Right cardiac atrium (tissue), 5 donors: ENCODE measurements around the gene PDE8B. TPM values are rescaled to one million over a fixed set of nuclear protein-coding genes. Genes with fewer than 3 reads are reported as not detected.

ENCODE experiments used
- ATAC-seq, 2 donors: fragments of 200-7000 bp; cut with Tn5 transposase; one replicate each; pipeline versions ENCODE4 v1.8.0 to v1.9.1; 2020; ENCODE audit warnings: moderate library complexity in 2 of 2, mild to moderate bottlenecking in 1 of 2
- DNase-seq, 3 donors: peaks; one replicate each; pipeline ENCODE4 v3.0.0-alpha.2; 2020
- H3K27ac ChIP-seq: one replicate; pipeline ENCODE4 v1.5.1; 2013; ENCODE audit warnings: mild to moderate bottlenecking, low read length, control low read depth, moderate library complexity
- H3K27me3 ChIP-seq: one replicate; pipeline ENCODE4 v1.6.1; 2013; ENCODE audit not compliant: control insufficient read depth, insufficient read depth
- H3K4me1 ChIP-seq: one replicate; pipeline ENCODE4 v1.6.1; 2013; ENCODE audit warnings: low read length; ENCODE audit not compliant: control insufficient read depth, insufficient read depth
- H3K4me3 ChIP-seq: one replicate; pipeline ENCODE4 v1.5.1; 2013; ENCODE audit warnings: low read length, control low read depth
- H3K9me3 ChIP-seq: one replicate; pipeline ENCODE4 v1.6.1; 2013; ENCODE audit warnings: low read length; ENCODE audit not compliant: control insufficient read depth
- WGBS: extraction: QIAGEN DNeasy Blood & Tissue Kit; methylation state at CpG from one replicate; pipeline ENCODE4 v1.1.7; 2013; 5-methylcytosine and 5-hydroxymethylcytosine counted together
- intact Hi-C, 4 donors: fragments of 100-400 bp; cut with DNase I; formaldehyde crosslinking; loops; one replicate each; pipeline versions ENCODE4 v1.11.0 to v1.14.0; 2022 to 2023
- long read RNA-seq, 4 donors: library from polyadenylated mRNA; unstranded; transcript quantifications; one replicate each; pipeline ENCODE4 v2.0.0, GENCODE V29; 2020 to 2021
- polyA plus RNA-seq: library from polyadenylated mRNA; stranded (reverse); fragments of 200-250 nt; gene quantifications from one replicate; pipeline ENCODE4 v1.2.3, GENCODE V29; 2013
- total RNA-seq, 4 donors: library from RNA; stranded (reverse); fragmentation: NEBNext Ultra II Directional; extraction: Animal tissue kit (Norgen Biotek cat#: 25700); gene quantifications; one replicate each; pipeline ENCODE4 v1.2.1, GENCODE V29; 2021
- donor health status: healthy with polysubstance abuse.
- donor health status: DM: no; HTN: yes; CAD: no.
- donor health status: DM: no; HTN: no; CAD: no.
- donor health status: DM: no; HTN: yes; CAD: no; lungs with severe emphysema.
- donor health status: DM: yes; HTN: yes; CAD: no.

PDE8B gene, protein sequence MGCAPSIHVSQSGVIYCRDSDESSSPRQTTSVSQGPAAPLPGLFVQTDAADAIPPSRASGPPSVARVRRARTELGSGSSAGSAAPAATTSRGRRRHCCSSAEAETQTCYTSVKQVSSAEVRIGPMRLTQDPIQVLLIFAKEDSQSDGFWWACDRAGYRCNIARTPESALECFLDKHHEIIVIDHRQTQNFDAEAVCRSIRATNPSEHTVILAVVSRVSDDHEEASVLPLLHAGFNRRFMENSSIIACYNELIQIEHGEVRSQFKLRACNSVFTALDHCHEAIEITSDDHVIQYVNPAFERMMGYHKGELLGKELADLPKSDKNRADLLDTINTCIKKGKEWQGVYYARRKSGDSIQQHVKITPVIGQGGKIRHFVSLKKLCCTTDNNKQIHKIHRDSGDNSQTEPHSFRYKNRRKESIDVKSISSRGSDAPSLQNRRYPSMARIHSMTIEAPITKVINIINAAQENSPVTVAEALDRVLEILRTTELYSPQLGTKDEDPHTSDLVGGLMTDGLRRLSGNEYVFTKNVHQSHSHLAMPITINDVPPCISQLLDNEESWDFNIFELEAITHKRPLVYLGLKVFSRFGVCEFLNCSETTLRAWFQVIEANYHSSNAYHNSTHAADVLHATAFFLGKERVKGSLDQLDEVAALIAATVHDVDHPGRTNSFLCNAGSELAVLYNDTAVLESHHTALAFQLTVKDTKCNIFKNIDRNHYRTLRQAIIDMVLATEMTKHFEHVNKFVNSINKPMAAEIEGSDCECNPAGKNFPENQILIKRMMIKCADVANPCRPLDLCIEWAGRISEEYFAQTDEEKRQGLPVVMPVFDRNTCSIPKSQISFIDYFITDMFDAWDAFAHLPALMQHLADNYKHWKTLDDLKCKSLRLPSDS
- total RNA-seq (10 to 100 TPM; 35.8 to 71.2 (median 46.5) TPM), polyA plus RNA-seq (15.1 TPM)
- long read RNA-seq, donor 1, full-length matches to known transcripts = 22 of 27 reads
- long read RNA-seq, donor 1, partial matches to known transcripts = 0 of 27 reads
- long read RNA-seq, donor 1, other reads (novel, unspliced or antisense) = 5 of 27 reads
- long read RNA-seq, donor 2, full-length matches to known transcripts = 3 of 20 reads
- long read RNA-seq, donor 2, partial matches to known transcripts = 15 of 20 reads
- long read RNA-seq, donor 2, other reads (novel, unspliced or antisense) = 2 of 20 reads
- long read RNA-seq, donor 3, full-length matches to known transcripts = 6 of 370 reads
- long read RNA-seq, donor 3, partial matches to known transcripts = 346 of 370 reads
- long read RNA-seq, donor 3, other reads (novel, unspliced or antisense) = 18 of 370 reads
- long read RNA-seq, donor 4, full-length matches to known transcripts = 3 of 39 reads
- long read RNA-seq, donor 4, partial matches to known transcripts = 30 of 39 reads
- long read RNA-seq, donor 4, other reads (novel, unspliced or antisense) = 6 of 39 reads

DNA sequence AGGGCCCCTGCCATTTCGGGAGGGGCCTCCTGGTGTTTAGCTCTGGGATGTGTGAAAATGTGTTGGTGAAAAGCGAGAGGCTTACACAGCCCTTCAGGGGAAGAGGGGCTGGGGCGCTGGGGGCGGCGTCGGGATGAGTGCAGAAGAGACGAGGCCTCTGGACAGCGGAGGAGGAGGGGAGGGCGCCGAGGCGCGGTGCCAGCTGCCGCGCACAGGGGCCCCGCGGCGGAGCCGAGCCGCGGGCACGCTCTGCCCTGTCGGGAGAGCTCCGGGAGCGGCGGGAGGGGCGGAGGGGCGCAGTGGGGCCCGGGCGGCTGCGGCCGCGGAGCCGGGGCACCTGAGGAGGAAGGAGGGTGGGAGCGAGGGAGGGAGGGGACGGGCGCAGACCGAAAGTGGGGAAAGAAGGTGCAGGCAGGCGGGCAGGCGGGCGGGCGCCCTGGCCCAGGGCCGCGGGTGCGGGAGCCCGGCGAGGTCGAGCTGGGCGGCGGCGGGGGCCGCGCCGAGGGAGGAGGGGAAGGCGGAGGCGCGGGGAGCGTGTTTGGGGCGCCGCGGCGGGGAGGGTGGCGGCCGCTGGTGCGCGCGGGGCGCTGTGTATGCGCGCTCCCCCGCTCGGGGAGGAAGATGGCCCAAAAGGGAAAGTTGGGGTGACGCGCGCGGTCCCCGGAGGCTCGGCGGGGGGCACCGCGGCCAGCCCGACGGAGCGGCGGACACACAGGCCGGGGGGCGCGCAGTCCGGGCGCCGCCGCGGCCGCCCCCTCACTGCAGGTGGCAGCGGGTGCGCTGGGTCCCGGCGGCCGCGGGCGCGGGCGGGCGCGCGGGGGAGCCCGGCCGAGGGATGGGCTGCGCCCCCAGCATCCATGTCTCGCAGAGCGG is at the start of gene PDE8B:
TSS of gene PDE8B (plus strand) at position 590 of the 873 bp plus-strand sequence. CDS start at position 836, 246 bp downstream.
- ATAC-seq (peak; percentile 75 to 77), DNase-seq (peak in 2 of 3 donors; percentile 71 to 76)
- WGBS = under 1% methylated on average over 110 of the region's 110 CpGs
- intact Hi-C loops = loop anchor here in 1 of 4 donors (10.0 kb wide), 1 partner anchor 66 kb away; no protein-coding TSS in a partner anchor
- no peaks in the 10 kb centered on the region for H3K27me3 ChIP-seq
- peak within 1 kb of the TSS; percentile 95 for H3K4me3 ChIP-seq
- H3K4me1 ChIP-seq = no peaks in the 10 kb centered on the region
- no peaks in the 10 kb centered on the region for H3K9me3 ChIP-seq
- peak within 1 kb of the TSS; percentile 26 for H3K27ac ChIP-seq

DNA sequence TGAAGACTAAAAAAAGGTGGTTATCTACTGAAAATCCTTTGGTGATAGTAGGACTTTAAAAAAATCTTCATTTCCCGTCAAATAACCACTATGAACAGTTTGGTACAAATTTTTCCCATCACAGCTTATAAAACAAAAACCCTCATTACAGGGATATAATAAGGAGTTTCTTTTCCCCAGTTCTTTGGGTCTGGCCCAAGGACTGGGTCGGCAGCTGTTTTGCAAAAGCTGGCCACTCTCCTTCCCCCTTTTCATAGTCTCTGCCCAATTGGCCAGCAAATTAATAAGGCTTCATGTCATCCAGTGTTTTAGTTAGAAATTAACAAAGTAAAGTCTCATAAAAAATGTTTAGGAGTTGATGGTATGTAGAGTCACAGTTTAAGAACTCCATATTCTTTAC is 47.0 kb upstream of the PDE8B start:
- DNase-seq = no peak
- no peak for ATAC-seq
- no peaks in the 10 kb centered on the region for H3K27me3 ChIP-seq
- peaks cover 6% of the 10 kb centered on the region for H3K4me1 ChIP-seq
- no peak overlapping the region for H3K4me3 ChIP-seq
- no peaks in the 10 kb centered on the region for H3K9me3 ChIP-seq
- intact Hi-C loops = no loop called here
- H3K27ac ChIP-seq = no peak overlapping the region
- WGBS = 73% methylated on average over 2 of the region's 2 CpGs

DNA sequence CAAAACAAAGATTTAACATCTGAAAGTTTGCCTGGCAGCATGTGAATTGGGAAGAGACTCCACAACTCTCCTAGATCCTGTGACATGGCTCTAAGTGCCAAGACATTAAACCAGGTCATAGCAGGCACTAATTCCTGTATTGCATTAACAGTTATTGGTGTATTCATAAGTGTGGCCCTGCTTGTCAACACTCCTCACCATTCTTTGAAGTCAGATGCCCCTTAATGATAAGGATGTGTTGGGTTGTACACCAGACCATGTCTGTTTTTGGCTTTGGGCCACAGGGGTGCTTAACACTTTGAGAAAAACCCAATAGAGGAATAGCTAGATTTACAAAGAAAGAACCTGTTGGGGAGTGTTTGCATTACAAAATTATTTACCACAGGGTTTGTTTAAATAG is 43.4 kb upstream of the PDE8B start:
- Histone ChIP-seq H3K27ac (peak overlapping the region; percentile 86), H3K4me3 (no peak overlapping the region), H3K4me1 (peaks cover 15% of the 10 kb centered on the region), H3K9me3 (no peaks in the 10 kb centered on the region), H3K27me3 (no peaks in the 10 kb centered on the region)
- DNase-seq (no peak), ATAC-seq (peak in 1 of 2 donors; percentile 14)
- intact Hi-C loops = no loop called here

DNA sequence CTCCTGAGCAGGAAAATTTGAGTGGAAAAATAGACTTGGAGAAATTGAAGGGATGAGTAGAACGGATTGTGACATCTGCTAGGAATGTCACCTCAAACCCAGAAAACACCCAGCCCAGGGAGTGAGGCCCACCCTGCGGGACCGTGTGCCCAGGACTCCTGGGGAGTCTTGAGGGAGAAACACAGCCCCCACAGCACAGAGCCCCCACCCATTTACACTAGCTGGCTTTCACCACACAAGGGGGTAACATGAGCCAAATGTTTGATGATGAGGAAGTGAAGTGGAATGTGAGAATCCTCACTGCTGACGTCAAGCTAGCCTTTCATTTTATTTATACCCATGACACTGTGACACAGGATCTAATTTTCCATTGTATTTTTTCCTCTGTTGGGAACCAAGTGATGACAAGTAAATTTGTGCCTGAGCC is 42.8 kb upstream of the PDE8B start:
- DNase-seq (peak in 1 of 3 donors; percentile 30), ATAC-seq (peak; percentile 51 to 84)
- Histone ChIP-seq H3K4me1 (peaks cover 15% of the 10 kb centered on the region), H3K27ac (peak overlapping the region; percentile 86), H3K9me3 (no peaks in the 10 kb centered on the region), H3K27me3 (no peaks in the 10 kb centered on the region), H3K4me3 (no peak overlapping the region)
- intact Hi-C loops = no loop called here
- WGBS = 26% methylated on average over 4 of the region's 4 CpGs

DNA sequence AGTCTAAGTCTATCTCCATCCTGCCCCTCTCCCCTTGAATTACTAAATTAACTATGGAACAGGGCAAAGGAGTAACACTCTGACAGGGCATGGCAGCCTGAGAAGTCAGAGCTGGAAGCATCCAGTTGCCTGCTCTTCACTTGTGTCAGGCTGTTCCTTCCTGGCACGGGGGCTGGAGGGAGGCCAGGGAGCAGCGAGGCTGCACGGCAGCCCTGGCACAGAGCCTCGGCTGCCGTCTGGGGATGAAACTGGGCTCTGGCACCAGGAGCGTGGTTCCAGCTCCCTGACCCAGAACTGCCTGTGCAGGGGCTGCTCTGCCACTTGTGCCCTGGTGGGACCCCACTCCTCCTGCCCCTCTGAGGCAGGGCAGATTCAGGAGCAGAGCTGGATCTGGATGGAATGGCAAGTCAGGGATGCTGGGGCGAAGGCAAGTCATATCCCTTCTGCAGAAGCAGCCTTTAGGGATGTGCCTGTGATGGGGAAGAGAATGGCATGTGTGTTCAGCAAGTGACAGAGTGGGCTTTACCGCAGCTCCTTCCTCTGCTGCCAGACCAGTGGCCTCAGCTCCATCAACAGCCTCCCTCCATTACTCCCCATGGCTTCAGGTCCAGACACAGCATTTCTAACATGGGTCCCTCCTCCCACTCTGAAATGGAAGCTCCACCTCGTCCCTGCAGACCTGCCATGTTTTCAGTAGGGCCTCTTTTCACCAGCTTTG is 42.2 kb upstream of the PDE8B start:
- H3K27me3 ChIP-seq = no peaks in the 10 kb centered on the region
- H3K9me3 ChIP-seq = no peaks in the 10 kb centered on the region
- peak; percentile 80 to 83 for ATAC-seq
- H3K4me3 ChIP-seq = no peak overlapping the region
- H3K4me1 ChIP-seq = peaks cover 15% of the 10 kb centered on the region
- intact Hi-C loops = no loop called here
- 16% methylated on average over 9 of the region's 9 CpGs for WGBS
- H3K27ac ChIP-seq = peak overlapping the region; percentile 79
- peak; percentile 80 to 91 (median 91) for DNase-seq

DNA sequence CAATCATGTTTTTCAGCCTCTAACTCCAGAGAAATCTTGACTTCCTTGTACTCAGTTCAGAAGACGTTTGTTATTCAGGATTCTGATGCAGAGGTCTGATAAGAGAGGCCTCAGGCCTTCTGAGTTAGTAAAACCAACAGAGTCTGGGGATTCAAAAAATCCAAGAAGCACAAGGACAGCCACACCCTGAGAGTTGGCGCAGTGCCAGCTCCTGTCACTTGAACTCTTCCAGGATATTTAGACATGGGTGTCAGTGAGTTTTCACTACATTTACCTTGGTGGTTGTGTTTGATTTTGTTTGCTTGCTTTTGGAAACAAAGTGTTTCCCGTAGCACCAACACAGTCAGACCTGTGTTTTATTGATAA is 41.6 kb upstream of the PDE8B start:
- Histone ChIP-seq H3K9me3 (no peaks in the 10 kb centered on the region), H3K27me3 (no peaks in the 10 kb centered on the region), H3K4me1 (peaks cover 15% of the 10 kb centered on the region), H3K27ac (peak overlapping the region; percentile 79), H3K4me3 (no peak overlapping the region)
- DNase-seq (peak; percentile 41 to 76 (median 73)), ATAC-seq (peak in 1 of 2 donors; percentile 3)
- intact Hi-C loops = no loop called here
- WGBS = 42% methylated on average over 3 of the region's 3 CpGs

DNA sequence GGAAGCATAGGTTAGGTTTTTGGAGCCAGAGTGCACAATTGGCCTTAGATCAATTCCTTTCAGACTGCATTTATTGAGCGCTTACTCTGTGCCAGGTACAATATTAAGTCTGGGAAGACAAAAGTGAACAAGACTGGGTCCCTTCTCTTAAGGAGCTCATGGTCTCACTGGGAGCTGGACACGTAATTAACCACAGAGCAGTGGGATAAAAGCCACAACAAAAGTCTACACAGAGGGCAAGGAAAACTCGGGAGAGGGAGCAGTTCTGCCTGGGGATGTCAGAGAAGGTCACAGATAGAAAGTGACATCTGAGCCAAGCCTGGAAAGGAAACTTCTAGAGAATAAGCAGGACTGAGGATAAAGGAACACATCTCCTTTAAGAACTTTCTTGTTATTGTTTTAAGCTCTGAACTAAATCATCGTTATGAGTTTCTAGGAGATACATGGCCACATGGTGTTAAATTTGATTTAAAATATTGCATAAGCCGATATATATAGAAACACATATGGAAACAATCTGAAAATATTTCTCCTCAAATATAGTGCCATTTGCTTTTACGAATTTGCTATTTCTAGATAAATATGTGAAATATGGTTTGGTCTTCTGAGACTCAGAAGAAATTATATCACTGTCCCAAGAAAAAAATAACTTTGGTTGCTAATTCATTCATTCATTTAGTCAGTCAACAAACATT is 40.1 kb upstream of the PDE8B start:
- H3K4me1 ChIP-seq = peaks cover 15% of the 10 kb centered on the region
- H3K9me3 ChIP-seq = no peaks in the 10 kb centered on the region
- intact Hi-C loops = no loop called here
- H3K4me3 ChIP-seq = no peak overlapping the region
- H3K27ac ChIP-seq = peak overlapping the region; percentile 49
- ATAC-seq (no peak), DNase-seq (no peak)
- H3K27me3 ChIP-seq = no peaks in the 10 kb centered on the region
- WGBS = 68% methylated on average over 6 of the region's 6 CpGs

DNA sequence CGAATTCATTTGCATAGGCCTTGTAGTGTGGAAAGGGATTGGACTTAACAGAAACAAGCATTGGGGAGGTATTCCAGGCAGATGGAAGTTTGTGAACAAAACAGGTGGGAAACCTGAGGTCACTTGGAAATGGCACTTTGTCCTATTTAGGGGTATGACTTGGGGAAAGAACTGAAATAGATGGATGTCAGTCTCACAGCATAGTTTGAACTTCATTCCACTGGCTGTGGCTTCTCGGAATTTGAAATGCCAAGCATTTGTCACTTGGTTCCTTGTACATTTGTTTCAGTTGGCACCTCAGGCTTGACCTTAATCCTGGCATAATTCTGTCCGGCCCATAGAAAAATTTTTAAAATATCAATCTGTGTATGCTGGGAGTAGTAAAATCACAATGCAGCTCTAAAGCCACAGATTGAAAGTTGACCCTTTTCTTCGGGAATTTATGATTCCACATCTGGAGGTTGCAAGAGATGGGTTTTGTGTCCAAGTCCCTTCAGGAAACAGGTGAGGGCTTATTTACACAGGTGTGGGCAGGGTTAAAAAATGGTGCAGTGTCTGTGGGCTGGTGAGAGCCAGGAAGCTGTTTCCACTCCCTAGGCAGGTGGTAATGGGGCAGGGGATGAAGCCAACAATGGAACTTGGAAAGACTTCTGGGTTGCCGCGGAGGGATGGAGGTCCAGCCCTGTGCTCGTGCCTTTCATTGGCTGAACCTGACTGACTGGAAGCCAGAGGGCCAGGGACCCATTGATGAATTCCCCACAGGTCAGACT is 39.2 kb upstream of the PDE8B start:
- Histone ChIP-seq H3K4me3 (no peak overlapping the region), H3K4me1 (peaks cover 15% of the 10 kb centered on the region), H3K9me3 (no peaks in the 10 kb centered on the region), H3K27me3 (no peaks in the 10 kb centered on the region), H3K27ac (no peak overlapping the region)
- intact Hi-C loops = no loop called here
- ATAC-seq = no peak
- DNase-seq = no peak
- WGBS = 85% methylated on average over 7 of the region's 7 CpGs
